ENCODE results near the gene ABL1.
"Not testable (repeated sequence)": the region's sequence is repeated elsewhere in the genome, so short reads cannot be mapped to it uniquely, and the experiment has no call there.

ABL1 gene

GRCh38 chr9:130834371-130835336 lies at the start of gene ABL1:
Gene ABL1, plus strand, starts transcription at chr9:130835254. Its CDS starts 193 bp downstream, at chr9:130835447.
- peak; percentile 57 for DNase-seq (ENCODE audit: low read depth)
- H3K4me3 ChIP-seq (ENCODE audit: low read depth, low read length): peak within 1 kb of the TSS; percentile 74
- no peak for TF ChIP-seq CTCF (IDR thresholded peaks at IDR 0.05; ENCODE audit: low read depth, low read length, missing control alignments)

GRCh38 chr9:130785940-130786508 lies 49.0 kb upstream of the ABL1 start:
- no peak for DNase-seq (ENCODE audit: low read depth)
- H3K4me3 ChIP-seq (ENCODE audit: low read depth, low read length): no peak overlapping the region
- TF ChIP-seq CTCF (IDR thresholded peaks at IDR 0.05; ENCODE audit: low read depth, low read length, missing control alignments): no peak

- no peak for DNase-seq (ENCODE audit: low read depth)
- TF ChIP-seq CTCF (IDR thresholded peaks at IDR 0.05; ENCODE audit: low read depth, low read length, missing control alignments): no peak
- no peak overlapping the region for H3K4me3 ChIP-seq (ENCODE audit: low read depth, low read length)
These were observed 48.5 kb upstream of the ABL1 start for GRCh38 chr9:130786526-130786925.

GRCh38 chr9:130789747-130790672 lies 45.0 kb upstream of the ABL1 start:
- no peak for TF ChIP-seq CTCF (IDR thresholded peaks at IDR 0.05; ENCODE audit: low read depth, low read length, missing control alignments)
- H3K4me3 ChIP-seq (ENCODE audit: low read depth, low read length): no peak overlapping the region
- no peak for DNase-seq (ENCODE audit: low read depth)

GRCh38 chr9:130791303-130791894 lies 43.7 kb upstream of the ABL1 start:
- no peak overlapping the region for H3K4me3 ChIP-seq (ENCODE audit: low read depth, low read length)
- no peak for TF ChIP-seq CTCF (IDR thresholded peaks at IDR 0.05; ENCODE audit: low read depth, low read length, missing control alignments)
- no peak for DNase-seq (ENCODE audit: low read depth)

- DNase-seq (ENCODE audit: low read depth): no peak
- no peak for TF ChIP-seq CTCF (IDR thresholded peaks at IDR 0.05; ENCODE audit: low read depth, low read length, missing control alignments)
- no peak overlapping the region for H3K4me3 ChIP-seq (ENCODE audit: low read depth, low read length)
These were observed 41.5 kb upstream of the ABL1 start for GRCh38 chr9:130793589-130793988.

- H3K4me3 ChIP-seq (ENCODE audit: low read depth, low read length); DNase-seq (ENCODE audit: low read depth): not testable (repeated sequence)
These were observed 41.0 kb upstream of the ABL1 start for GRCh38 chr9:130794021-130794420.

GRCh38 chr9:130794423-130794822 lies 40.6 kb upstream of the ABL1 start:
- not testable (repeated sequence) for DNase-seq (ENCODE audit: low read depth); H3K4me3 ChIP-seq (ENCODE audit: low read depth, low read length)

All from GM12864 (cell line).